Peyer's patch (tissue), 4 donors: ENCODE measurements around the gene CDCA4. TPM values are rescaled to one million over a fixed set of nuclear protein-coding genes. Genes with fewer than 3 reads are reported as not detected.

Experiments used
- DNase-seq, 3 donors: peaks; one replicate each; pipeline ENCODE4 v3.0.0-alpha.2; 2017 to 2019
- H3K27ac ChIP-seq, 4 donors: fragments of 200-600 bp; sonication (generic); one replicate each; pipeline ENCODE4 v1.5.1; 2016 to 2019
- H3K27me3 ChIP-seq, 2 donors: fragments of 200-600 bp; sonication (generic); one replicate each; pipeline ENCODE4 v1.5.1; 2019
- H3K36me3 ChIP-seq, 3 donors: fragments of 200-600 bp; sonication (generic); one replicate each; pipeline ENCODE4 v1.5.1; 2016 to 2019
- H3K4me1 ChIP-seq, 4 donors: fragments of 200-600 bp; sonication (generic); one replicate each; pipeline ENCODE4 v1.5.1; 2016 to 2019
- H3K4me3 ChIP-seq, 4 donors: fragments of 200-600 bp; sonication (generic); 1 replicate in 3 of 4; 2 replicates in 1 of 4; pipeline ENCODE4 v1.5.1; 2016 to 2019; ENCODE audit warnings: mild to moderate bottlenecking in 1 of 4
- H3K9me3 ChIP-seq, 4 donors: fragments of 200-600 bp; sonication (generic); one replicate each; pipeline ENCODE4 v1.5.1; 2016 to 2019; ENCODE audit warnings: mild to moderate bottlenecking in 1 of 4
- POLR2A ChIP-seq, 2 donors: fragments of 450-650 bp; IDR thresholded peaks; one replicate each; pipeline ENCODE4 v1.5.1; 2017; ENCODE audit warnings: antibody characterized with exemption in 2 of 2, mild to moderate bottlenecking in 2 of 2, moderate library complexity in 2 of 2
- total RNA-seq, 4 donors: library from RNA; depleted of rRNA; stranded (reverse); fragments of >200 nt; gene quantifications; one replicate each; pipeline ENCODE4 v1.1.0, GENCODE V29; 2016
- TF ChIP-seq, protein P1 (sequence below), 6 experiments: fragments of 450-650 bp in 4 of 6; fragments of 200-600 bp in 2 of 6; sonication (generic) in 1 of 6; IDR thresholded peaks; one replicate each; pipeline ENCODE4 v1.5.1; 2017 to 2019; ENCODE audit warnings: antibody characterized with exemption in 6 of 6, mild to moderate bottlenecking in 3 of 6, moderate library complexity in 1 of 6

The CDCA4 gene
- total RNA-seq, 4 donors from 2014 or later: 3.7 to 9.1 (median 6.6) TPM

DNA sequence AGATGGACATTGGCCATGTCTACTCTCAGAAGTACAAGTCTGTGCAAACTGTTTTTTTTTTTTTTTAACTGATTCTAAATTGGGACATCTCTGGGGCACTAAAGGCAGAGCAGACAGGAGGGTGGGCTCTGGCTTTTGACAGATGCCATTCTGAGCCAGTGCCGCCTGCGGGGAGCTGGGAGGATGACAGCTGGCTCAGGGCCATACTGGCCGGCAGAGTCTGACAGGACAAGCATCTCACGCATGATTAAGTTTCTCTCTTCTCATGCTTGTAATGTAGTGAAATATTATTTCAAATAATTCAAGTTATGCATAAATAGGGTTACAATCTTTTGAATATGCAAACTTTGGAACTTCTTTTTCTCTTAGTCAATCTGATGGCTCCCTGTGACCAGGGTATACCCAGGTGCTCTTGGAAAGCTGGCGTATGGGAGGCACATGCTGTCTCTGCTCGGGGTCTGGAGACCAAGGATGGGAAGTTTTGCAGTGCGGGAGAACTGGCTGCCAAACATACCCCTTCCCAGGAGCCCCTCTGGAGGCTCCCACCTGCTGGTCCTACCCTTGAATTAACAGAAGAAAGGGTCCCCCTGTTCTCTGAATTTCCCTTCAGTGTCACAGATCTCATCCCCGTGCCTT is 7.6 kb downstream of the CDCA4 start:
- Histone ChIP-seq H3K27ac (no peak overlapping the region), H3K9me3 (no peaks in the 10 kb centered on the region), H3K4me3 (no peak overlapping the region), H3K4me1 (peaks cover 0 to 11% (median 3%) of the 10 kb centered on the region in 4 donors), H3K36me3 (peaks cover 0 to 22% (median 0%) of the 10 kb centered on the region in 3 donors), H3K27me3 (no peaks in the 10 kb centered on the region)
- DNase-seq: no peak
- no peak for TF ChIP-seq POLR2A (IDR thresholded peaks at IDR 0.05)
- TF ChIP-seq, protein P1, sequence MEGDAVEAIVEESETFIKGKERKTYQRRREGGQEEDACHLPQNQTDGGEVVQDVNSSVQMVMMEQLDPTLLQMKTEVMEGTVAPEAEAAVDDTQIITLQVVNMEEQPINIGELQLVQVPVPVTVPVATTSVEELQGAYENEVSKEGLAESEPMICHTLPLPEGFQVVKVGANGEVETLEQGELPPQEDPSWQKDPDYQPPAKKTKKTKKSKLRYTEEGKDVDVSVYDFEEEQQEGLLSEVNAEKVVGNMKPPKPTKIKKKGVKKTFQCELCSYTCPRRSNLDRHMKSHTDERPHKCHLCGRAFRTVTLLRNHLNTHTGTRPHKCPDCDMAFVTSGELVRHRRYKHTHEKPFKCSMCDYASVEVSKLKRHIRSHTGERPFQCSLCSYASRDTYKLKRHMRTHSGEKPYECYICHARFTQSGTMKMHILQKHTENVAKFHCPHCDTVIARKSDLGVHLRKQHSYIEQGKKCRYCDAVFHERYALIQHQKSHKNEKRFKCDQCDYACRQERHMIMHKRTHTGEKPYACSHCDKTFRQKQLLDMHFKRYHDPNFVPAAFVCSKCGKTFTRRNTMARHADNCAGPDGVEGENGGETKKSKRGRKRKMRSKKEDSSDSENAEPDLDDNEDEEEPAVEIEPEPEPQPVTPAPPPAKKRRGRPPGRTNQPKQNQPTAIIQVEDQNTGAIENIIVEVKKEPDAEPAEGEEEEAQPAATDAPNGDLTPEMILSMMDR (IDR thresholded peaks at IDR 0.05): no peak

DNA sequence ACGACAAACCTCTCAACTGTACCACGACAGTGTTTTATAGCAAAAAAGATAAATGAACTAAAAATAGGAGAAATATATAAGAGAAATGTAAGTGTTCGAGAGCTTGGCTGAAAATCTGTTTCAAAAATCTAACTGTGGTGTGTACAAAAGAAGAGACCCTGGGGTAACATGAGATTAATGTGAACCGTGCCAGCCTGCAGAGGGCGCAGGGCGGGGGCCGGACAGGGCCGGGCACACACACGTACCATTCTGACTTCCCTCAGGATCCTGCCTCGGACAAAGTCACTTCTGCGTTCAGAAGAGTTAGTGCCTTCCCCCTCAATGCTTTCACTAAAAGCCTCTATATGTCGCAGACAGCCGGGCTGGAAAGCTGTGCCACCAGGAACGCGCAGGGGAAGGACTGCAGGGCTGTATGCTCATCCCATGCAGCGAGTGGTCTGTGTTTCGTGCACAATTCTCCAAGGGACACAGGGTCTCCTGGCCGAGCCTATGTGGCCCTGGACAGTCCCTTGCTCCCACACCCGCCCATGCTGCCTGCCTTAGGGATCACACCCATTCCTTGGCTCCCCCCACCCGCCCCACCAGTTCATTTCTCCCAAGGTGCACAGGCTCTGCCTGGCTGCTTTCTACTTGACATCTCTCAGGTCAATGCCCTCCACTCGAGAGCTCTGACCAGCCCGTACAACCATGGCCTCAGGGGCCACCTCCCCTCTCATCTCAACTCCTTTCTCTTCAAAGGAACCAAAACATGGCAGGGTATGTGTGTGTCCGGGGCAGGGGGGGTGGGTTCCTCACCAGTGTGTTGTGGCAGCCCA is 8.5 kb downstream of the CDCA4 start:
- Histone ChIP-seq H3K27ac (no peak overlapping the region), H3K4me1 (peaks cover 0 to 8% (median 3%) of the 10 kb centered on the region in 4 donors), H3K36me3 (peaks cover 0 to 22% (median 0%) of the 10 kb centered on the region in 3 donors), H3K9me3 (no peaks in the 10 kb centered on the region), H3K27me3 (no peaks in the 10 kb centered on the region), H3K4me3 (no peak overlapping the region)
- TF ChIP-seq, protein P1 (IDR thresholded peaks at IDR 0.05): peak in 4 of 6 experiments; percentile 24 to 46 (median 38)
- no peak for TF ChIP-seq POLR2A (IDR thresholded peaks at IDR 0.05)
- DNase-seq: peak in 2 of 3 donors; percentile 43 to 61

DNA sequence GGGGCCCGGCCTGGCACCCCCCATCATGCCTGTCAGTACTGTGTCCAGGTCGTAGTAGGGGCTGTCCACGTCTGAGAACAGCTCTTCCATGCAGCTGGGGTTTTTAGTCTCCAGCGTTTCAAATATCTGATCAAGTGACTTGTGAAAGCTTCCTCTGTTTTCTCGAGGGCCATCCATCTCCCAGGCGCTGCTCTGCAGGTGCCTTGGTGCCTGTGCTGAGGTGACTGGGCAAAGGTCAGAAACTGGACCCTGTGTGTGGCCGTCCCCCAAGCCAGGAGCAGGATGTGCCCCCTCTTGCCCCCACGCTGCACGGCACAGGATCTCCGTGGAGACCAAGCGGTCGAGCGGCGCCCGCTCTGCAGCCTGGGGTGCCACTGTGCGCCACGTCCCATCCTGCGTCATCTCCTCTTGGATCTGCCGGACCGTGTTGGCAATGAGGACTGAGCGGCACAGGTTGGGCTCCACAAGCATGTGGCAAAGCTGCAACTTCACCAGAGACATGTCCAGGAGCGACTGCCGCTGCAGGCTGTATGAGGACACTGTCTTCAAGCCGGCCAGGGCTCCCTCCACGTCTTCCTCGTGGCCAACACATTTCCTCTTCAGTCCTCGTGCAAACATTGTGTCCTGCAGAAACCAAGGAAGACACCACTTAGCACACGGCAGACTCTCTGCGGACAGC is 9.4 kb downstream of the CDCA4 start:
- no peak for DNase-seq
- peak overlapping the region in 1 of 4 donors; percentile 24 for H3K27ac ChIP-seq
- H3K4me3 ChIP-seq: no peak overlapping the region
- no peaks in the 10 kb centered on the region for H3K9me3 ChIP-seq
- TF ChIP-seq, protein P1 (IDR thresholded peaks at IDR 0.05): no peak
- TF ChIP-seq POLR2A (IDR thresholded peaks at IDR 0.05): no peak
- peaks cover 0 to 22% (median 0%) of the 10 kb centered on the region in 3 donors for H3K36me3 ChIP-seq
- H3K4me1 ChIP-seq: peaks cover 0 to 8% (median 3%) of the 10 kb centered on the region in 4 donors
- H3K27me3 ChIP-seq: no peaks in the 10 kb centered on the region

DNA sequence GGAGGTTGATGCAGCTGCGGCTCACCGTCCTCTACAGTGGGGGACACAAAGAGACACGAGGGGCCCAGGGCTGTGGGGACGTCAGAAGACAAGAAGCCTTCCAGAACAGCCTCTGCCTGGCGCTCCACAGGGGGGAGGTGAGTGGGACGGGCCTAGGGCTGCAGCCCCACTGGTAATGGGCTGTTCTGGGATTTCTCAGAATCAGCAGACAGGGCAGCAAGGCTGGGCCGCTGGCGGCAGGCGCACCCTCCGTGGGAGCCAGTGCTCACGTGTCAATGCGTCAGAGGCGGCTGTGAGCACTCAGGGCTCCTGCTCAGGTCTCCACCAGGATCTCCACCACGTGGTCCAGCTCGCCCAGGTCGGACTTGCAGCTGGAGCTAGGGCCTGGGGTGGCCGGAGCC is 10.0 kb downstream of the CDCA4 start:
- no peaks in the 10 kb centered on the region for H3K9me3 ChIP-seq
- H3K27ac ChIP-seq: peak overlapping the region in 1 of 4 donors; percentile 24
- no peak for TF ChIP-seq POLR2A (IDR thresholded peaks at IDR 0.05)
- TF ChIP-seq, protein P1 (IDR thresholded peaks at IDR 0.05): no peak
- peak in 1 of 3 donors; percentile 38 for DNase-seq
- peaks cover 0 to 22% (median 0%) of the 10 kb centered on the region in 3 donors for H3K36me3 ChIP-seq
- H3K27me3 ChIP-seq: no peaks in the 10 kb centered on the region
- no peak overlapping the region for H3K4me3 ChIP-seq
- peaks cover 0 to 8% (median under 1%) of the 10 kb centered on the region in 4 donors for H3K4me1 ChIP-seq

DNA sequence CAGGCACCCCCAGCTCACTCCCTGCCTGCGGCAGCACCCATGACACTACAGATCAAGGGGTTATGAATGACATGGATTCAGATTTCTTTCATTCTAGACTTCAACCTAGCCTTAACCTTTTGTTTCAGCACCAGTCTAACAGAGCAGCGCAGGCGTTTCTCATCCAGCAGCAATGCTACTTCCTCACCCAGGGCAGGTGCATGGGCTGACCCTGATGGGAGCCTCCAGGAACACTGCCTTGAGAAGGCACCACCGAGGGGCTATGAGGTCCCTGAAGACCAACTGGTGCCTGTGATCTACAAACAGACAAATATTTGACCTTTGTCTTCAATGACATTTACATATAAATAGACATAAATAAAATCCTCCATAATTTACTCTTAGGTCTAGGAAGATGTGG is 10.8 kb downstream of the CDCA4 start:
- no peaks in the 10 kb centered on the region for H3K27me3 ChIP-seq
- no peak for TF ChIP-seq POLR2A (IDR thresholded peaks at IDR 0.05)
- TF ChIP-seq, protein P1 (IDR thresholded peaks at IDR 0.05): no peak
- no peak for DNase-seq
- no peak overlapping the region for H3K4me3 ChIP-seq
- peaks cover 0 to 8% (median 0%) of the 10 kb centered on the region in 4 donors for H3K4me1 ChIP-seq
- H3K9me3 ChIP-seq: no peaks in the 10 kb centered on the region
- H3K36me3 ChIP-seq: peaks cover 0 to 22% (median 0%) of the 10 kb centered on the region in 3 donors
- no peak overlapping the region for H3K27ac ChIP-seq
